ENCODE data around the gene RAPGEF1. TPM values are rescaled to one million over a fixed set of nuclear protein-coding genes. Genes with fewer than 3 reads are reported as not detected.

RAPGEF1 gene
- total and polyA plus RNA-seq, 9 of the 15 experiments (the other 6 are each of a cell fraction or from before 2014, with no cell fraction given): 0.06 to 44.1 (median 19.9) TPM

DNA sequence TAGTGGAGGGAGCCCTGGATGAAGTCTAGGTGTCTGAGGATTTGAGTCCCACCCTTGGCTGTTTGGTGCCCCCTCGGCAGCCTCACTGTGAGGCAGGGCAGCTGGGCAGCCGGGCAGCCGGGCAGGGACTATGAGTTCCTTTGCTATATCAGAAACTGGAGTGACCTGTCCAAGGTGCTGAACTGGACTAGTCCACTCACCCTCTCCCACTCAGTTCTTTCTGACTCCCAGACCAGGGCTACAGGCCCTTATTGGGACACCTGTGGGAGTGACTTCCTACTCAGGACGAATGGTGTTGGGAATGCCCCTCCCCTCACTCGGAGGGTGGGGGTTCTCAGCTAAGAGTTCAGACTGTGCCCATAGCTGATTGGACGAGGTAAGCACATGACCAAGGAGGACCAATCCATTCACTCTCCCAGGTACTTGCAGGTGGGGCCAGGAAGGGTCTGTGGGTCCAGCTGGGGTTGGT lies 34.1 kb upstream of the RAPGEF1 start (continued):
- TF ChIP-seq, protein P1, sequence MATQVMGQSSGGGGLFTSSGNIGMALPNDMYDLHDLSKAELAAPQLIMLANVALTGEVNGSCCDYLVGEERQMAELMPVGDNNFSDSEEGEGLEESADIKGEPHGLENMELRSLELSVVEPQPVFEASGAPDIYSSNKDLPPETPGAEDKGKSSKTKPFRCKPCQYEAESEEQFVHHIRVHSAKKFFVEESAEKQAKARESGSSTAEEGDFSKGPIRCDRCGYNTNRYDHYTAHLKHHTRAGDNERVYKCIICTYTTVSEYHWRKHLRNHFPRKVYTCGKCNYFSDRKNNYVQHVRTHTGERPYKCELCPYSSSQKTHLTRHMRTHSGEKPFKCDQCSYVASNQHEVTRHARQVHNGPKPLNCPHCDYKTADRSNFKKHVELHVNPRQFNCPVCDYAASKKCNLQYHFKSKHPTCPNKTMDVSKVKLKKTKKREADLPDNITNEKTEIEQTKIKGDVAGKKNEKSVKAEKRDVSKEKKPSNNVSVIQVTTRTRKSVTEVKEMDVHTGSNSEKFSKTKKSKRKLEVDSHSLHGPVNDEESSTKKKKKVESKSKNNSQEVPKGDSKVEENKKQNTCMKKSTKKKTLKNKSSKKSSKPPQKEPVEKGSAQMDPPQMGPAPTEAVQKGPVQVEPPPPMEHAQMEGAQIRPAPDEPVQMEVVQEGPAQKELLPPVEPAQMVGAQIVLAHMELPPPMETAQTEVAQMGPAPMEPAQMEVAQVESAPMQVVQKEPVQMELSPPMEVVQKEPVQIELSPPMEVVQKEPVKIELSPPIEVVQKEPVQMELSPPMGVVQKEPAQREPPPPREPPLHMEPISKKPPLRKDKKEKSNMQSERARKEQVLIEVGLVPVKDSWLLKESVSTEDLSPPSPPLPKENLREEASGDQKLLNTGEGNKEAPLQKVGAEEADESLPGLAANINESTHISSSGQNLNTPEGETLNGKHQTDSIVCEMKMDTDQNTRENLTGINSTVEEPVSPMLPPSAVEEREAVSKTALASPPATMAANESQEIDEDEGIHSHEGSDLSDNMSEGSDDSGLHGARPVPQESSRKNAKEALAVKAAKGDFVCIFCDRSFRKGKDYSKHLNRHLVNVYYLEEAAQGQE (IDR thresholded peaks at IDR 0.05; ENCODE audit: borderline replicate concordance): peak; percentile 98
- TF ChIP-seq, protein P1 (CRISPR knock-in tag; IDR thresholded peaks at IDR 0.05; ENCODE audit: low read depth): peak; percentile 97
- TF ChIP-seq ZBTB17 (CRISPR knock-in tag; IDR thresholded peaks at IDR 0.05): no peak
- no peak for TF ChIP-seq DACH1 (IDR thresholded peaks at IDR 0.05; ENCODE audit: partially characterized antibody)
- TF ChIP-seq TCFL5 (CRISPR knock-in tag; conservative IDR thresholded peaks at IDR 0.05): no peak
- TF ChIP-seq NCOA1 (IDR thresholded peaks at IDR 0.05; ENCODE audit: low read depth): 0 out of 2 replicates have a peak, but pooled peaks have one; percentile 26
- no peak for TF ChIP-seq MYNN (IDR thresholded peaks at IDR 0.05)
- TF ChIP-seq MYNN (CRISPR knock-in tag; IDR thresholded peaks at IDR 0.05): no peak
- TF ChIP-seq MTA3 (IDR thresholded peaks at IDR 0.05; ENCODE audit: borderline replicate concordance): no peak
- TF ChIP-seq, protein P2, sequence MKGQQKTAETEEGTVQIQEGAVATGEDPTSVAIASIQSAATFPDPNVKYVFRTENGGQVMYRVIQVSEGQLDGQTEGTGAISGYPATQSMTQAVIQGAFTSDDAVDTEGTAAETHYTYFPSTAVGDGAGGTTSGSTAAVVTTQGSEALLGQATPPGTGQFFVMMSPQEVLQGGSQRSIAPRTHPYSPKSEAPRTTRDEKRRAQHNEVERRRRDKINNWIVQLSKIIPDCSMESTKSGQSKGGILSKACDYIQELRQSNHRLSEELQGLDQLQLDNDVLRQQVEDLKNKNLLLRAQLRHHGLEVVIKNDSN (CRISPR knock-in tag; IDR thresholded peaks at IDR 0.05): peak; percentile 77
- no peak for TF ChIP-seq MAZ (CRISPR knock-in tag; conservative IDR thresholded peaks at IDR 0.05 in 1 of 2, IDR thresholded peaks at IDR 0.05 in 1 of 2)
- TF ChIP-seq, protein P3, sequence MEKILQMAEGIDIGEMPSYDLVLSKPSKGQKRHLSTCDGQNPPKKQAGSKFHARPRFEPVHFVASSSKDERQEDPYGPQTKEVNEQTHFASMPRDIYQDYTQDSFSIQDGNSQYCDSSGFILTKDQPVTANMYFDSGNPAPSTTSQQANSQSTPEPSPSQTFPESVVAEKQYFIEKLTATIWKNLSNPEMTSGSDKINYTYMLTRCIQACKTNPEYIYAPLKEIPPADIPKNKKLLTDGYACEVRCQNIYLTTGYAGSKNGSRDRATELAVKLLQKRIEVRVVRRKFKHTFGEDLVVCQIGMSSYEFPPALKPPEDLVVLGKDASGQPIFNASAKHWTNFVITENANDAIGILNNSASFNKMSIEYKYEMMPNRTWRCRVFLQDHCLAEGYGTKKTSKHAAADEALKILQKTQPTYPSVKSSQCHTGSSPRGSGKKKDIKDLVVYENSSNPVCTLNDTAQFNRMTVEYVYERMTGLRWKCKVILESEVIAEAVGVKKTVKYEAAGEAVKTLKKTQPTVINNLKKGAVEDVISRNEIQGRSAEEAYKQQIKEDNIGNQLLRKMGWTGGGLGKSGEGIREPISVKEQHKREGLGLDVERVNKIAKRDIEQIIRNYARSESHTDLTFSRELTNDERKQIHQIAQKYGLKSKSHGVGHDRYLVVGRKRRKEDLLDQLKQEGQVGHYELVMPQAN (IDR thresholded peaks at IDR 0.05; ENCODE audit: borderline replicate concordance): no peak
- TF ChIP-seq NR4A1 (CRISPR knock-in tag; IDR thresholded peaks at IDR 0.05): no peak
- no peak for TF ChIP-seq NR4A1 (tag; IDR thresholded peaks at IDR 0.05)
- no peak for TF ChIP-seq KDM5B (IDR thresholded peaks at IDR 0.05; ENCODE audit: insufficient replicate concordance, low read depth, low read length)
- no peak for TF ChIP-seq TAF1 (IDR thresholded peaks at IDR 0.05; ENCODE audit: control insufficient read depth, extremely low read depth, insufficient read depth, low read length, severe bottlenecking)
- TF ChIP-seq LEF1 (IDR thresholded peaks at IDR 0.05): no peak
- no peak for TF ChIP-seq ZNF12 (CRISPR knock-in tag; IDR thresholded peaks at IDR 0.05)
- no peak for TF ChIP-seq MEF2A (IDR thresholded peaks at IDR 0.05; ENCODE audit: control insufficient read depth, low read depth, low read length)
- TF ChIP-seq GABPB2 (CRISPR knock-in tag; conservative IDR thresholded peaks at IDR 0.05): no peak
